ENCODE results near the gene LARGE2.

LARGE2 gene

DNA sequence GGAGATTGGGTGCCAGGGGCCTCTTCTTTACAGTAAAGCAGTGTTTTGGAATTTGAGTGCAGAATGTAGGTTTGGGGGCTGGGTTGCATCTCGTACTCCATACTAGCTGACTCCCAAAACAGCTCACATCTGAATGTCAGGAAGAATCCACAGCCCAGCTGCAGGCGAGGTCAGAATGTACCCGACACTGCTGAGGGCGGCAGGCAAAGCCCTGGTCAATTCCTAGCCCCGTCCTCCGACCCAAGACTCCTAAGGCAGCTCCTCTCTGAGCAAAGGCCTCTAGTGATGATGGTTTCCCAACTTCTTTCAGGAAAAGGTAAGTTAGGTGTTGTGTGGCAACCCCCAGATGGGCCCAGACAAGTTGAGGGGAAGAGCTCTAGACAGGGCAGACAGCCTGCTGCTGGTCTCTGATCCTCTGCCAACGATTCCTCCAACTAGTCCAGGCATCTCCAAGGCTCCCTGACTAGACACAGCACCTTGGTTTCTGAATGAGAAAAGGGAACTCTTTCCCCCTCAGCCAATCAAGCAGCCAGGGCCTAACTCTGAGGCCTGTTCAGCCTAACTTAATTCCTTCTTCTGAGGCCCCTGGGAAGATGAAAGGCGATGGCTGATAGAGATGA is 8.6 kb downstream of the LARGE2 start:
- DNase-seq: no peak

DNA sequence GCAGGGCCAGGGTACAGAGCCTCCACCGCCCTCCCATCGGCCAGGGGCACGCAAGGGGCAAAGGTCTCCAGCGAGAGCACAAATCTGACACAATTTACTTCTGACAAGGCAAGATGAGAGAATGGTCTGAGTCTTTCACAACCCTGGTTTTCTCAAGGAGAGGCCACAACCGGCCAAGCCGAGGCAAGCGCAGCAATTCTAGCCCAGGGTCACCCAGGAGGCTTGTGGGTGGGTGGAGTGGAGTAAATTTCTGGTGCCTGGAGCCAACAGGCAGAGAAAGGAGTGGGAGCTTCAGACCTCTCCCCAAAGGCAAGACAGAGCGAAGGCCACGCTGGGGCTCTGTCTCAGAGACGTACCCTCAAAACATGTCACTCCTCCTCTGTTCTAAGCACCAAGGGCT is 9.3 kb downstream of the LARGE2 start:
- no peak for DNase-seq

DNA sequence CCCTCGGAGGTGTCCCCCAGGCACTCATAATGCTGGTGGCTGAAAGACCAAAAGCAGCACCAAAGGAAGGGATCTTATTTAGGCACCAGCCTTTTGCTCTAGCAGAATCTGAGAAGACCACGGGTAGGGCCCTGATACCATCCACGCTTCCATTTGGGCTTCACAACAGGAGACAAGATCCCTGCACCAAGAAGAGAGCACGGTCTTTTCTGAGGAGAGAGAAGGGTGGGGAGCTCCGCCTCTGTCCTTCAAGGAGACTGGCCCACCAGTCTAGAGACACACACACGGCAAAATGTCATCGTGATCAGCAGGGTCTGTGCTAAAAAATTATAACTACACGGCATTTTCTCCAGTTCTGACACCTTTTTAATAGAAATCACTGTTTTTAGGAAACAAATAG is 9.8 kb downstream of the LARGE2 start:
- DNase-seq: no peak

DNA sequence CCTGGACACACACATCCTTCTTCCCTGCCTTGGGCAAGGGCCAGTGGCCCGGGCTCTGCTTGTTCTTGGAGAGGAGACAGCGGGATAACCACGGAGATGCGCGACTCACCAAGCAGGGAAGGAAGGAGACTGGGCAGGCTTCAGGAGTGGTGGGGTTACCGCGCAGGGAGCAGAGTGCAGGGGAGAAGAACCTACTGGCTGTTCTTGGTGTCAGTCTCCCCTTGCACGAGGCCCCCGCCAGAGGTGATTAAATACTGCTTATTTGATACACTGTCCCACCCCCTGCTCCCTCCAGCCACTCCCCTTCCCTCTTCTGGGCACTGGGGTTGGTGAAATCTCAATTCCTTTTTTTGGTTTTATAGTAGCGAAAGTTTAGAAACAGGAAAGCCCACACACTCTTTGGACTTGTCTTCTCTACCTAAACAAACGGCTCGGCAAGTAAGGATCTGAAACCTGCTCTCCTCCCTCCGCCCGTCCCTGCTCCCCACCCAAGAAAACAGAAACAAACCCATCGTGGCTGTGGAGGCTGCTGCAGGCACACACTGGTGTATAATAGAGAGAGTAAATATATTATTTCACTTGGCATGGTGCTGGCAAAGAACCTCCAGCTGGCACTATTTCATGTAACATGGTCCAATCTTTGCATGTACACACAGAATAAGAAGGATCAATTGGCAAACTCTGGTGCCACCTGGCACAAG is 10.8 kb downstream of the LARGE2 start:
- DNase-seq: peak; percentile 7

DNA sequence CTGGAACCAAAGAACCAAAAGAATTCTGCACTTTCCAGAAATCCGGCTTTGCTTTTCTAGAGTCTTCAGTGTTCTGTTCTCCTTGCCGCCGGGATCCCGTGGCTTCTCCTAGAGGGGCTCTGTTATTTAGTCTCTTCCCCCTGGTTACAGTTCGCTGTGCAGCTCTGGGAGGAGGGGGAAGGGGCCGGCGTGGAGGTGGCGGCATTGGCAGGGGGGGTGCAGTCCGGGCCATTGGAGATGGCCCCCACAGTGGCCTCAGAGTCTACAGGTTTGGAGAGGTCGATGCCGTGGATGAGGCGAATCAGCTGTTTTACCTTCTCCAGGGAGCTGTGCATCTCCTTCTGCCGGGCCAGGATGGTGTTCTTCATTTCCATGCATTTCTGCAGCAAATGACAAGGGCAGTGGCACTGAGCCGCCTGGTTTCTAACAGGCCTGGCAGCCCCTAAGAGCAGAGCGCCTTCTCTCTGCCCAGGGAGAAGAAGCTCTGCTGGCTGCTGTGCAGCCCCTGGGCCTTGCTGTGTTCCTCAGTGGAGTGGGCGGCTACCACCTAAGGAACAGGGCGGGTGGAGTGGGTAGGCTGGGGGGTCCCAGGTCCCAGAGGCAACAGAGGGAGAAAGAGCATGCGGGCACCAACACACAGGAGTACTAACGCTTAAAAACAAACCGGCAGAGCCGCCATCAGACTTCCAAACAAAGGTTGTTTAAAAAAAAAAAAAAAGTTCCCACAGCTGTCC is 11.6 kb downstream of the LARGE2 start:
- DNase-seq: no peak

DNA sequence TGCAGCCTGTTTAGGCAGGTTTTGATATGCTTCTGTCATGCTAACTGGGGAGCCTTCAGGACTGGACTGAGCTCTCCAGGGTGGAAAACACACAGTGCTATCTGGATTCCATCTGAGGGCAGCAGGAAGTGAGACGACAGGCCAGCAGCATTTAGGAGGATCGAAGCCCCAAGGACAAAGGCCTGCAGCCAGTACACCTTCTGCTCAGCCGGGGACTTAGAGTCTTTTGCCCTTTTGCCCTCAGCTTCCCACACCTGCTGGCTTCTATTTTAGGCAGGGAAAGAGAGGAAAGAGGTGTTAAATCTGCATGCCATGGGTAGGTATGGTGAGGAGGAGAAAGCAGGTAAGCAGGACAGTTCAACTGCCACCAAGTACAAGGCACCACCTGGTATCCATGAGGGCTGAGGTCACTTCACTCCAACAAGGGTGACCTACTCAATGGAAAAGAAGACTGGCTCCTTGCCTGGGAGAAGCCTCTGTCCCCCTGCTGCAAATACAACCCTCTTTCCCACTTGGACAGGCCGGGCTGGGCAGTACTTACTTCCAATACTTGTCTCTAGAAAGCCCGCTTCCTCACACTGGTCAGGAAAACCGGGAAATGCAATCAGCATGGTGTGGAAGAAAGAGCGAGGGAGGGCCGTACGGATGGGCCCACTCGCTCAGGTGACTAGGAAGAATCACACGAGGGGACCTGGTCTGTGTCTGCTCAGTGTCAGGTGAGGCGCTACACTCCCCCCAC is 12.3 kb downstream of the LARGE2 start:
- no peak for DNase-seq

DNA sequence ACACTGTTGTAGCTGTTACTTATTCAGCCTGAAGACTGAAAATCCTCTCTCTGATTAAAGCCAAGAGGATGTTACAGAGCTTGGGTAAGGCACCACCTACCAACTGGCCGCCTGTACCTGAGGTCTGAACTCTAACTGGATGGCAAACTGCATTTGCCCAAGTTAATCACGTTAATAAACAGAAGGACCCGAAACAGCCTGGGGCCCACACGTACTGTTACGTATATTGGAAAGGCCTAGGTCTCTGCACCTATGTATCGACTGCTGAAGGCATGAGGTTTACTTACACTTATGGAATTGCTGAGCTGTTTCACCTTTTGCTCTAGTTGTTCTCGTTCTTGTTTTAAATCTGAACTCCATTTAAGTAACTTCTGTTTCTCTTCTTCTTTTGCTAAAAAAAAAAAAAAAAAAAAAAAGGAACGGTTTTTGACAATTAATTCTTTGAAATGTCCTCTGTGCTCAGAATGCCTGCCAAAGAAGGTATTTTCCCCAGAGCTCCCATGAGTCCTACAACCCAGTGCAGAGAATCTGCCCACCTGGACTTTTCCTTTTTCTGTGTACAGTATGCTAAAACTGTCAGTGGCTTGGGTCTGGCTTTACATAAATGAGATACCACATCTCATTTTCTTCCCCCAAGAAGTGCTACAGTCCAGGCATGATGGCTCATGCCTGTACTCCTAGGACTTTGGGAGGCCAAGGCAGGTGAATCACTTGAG is 13.1 kb downstream of the LARGE2 start:
- no peak for DNase-seq

DNA sequence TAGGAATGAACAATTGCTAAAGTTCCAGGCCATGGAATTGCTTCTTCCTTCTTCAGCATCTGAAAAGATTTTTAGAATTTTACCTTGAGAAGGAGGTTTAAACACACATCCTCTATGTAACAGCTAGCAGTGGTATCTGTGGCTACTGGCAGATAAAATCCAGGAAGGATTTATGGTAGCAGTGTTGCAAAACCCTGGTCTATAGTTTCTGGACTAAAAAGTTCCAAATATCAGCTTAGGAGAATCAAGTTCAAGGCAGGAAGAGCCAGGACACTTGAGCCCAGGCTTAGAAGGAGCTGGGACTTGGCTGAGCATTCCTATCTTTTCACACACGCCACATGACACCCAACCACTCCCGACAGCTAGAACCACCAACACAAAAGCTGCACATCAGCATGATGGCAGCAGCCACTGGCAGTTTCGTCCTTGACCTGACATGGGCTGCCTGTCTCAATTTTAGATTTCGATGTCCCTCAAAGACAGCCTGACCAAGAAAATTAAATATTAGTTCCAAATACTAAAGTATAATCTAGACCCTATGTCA is 14.1 kb downstream of the LARGE2 start:
- no peak for DNase-seq

DNA sequence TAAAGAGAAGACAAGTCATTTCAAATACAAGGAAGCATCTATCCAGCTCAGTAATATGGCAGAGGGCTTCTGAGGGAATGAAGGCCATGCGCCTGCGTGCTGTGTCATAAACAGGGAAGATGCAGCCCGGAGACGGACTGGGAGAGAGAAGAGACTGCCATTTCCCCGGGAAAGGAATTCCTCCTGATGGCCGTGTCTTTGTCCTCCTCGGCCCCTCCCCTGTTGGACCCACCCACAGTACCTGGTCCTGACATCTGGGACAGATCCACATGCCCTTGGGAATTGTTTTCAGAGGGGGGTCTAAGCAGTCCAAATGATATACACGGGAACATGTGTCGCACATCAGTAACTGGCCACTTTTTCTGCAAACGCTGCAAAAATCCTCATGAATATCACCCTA is 15.5 kb downstream of the LARGE2 start:
- DNase-seq: no peak

DNA sequence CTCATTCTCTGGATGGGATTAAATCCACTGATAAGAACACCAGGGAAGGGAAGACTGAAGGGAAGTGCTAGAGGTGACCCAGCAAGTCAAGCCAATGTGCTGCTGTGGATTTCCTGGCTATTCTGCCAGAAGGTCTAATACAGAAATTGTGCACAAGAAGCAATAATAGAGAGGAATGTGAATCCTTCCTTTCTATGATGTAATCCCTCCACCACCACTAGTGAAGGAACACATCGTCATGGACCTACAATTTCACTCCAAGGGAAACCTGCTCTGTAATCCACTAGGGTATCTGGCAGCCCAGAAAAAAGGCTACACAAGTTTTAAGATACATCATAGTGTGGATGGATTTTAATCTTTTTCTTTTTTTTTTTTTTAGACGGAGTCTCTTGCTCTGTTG is 17.4 kb downstream of the LARGE2 start:
- no peak for DNase-seq

DNA sequence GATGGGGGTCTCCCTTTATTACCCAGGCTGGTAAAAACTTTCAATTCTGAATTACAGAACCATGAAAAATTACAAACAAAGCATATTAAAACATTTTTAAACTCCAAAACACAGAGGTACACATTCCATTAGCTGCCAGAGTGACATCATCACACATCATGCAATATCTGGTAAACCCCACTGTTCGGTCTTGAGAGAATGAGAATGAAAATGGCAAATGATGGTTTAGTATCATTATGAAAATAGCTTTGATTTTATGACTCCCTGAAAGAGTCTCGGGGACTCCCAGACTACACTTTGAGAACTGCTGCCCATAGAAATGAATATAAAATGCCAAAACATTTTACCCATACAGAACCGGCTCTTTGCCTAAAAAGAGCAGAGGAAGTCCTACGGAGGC is 18.8 kb downstream of the LARGE2 start:
- DNase-seq: no peak

DNA sequence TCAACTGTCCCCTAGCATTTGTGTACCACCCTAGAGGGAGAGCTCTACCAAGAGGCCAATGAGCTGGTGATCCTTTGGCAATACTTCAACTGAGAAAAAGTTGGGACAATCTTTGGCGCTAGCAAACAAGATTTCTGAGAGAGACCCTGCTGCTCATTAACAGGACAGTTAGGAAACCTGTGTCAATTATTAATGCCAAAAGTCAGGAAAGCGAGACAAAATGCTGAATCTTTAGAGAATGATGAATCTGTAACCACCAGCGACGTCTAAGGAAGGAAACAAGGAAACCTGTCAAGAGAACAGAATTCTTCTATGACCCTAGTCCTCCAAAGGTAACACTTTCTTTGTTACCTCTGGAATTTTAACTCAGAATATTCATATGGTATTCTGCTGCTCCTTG is 19.9 kb downstream of the LARGE2 start:
- DNase-seq: no peak

DNA sequence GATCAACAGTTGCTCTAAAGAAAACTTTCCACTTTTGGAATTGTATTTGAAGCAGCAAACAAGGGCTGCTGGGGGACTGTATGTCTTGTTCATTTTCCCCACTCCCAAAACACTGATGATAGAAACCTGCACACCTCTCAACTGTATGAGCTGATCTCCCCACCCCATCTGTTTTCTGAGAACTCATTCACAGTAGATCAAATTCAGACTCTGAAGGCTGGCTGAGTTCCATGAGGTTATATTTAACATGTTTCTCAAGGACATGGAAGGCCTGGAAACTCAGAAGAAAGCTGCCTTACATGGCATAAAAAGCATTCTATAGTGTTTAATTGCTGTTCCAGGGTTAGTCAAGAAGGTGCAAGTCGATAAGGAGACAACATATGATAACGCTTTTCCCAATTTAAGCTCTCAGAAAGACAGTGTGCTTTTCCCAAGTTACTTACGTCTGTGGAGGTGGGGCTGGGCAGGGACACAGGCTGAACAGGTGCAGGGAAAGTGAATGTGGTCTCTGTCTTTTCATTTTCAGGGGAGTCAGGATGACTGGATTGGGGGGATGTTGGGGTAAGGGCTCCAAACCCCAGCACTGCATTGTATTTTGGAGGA is 23.0 kb downstream of the LARGE2 start:
- DNase-seq: no peak

DNA sequence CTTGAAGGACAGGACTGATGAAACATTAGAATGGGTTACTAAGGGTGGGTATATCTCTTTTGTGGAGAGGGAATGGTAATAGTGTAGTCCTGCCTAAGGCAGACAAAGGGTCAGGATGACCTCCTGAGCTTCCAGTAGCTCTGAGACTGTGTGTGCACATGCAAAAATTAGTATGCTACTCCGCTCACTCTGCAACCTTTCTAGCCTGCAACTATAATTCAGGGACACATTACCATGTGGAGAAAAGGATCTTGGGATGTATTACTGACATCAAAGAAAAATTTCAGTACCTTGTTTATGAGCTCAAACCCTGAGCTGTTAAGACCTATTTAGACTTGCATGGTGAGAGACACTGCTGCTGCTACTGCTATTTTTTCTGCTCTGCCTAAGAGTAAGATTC is 25.4 kb downstream of the LARGE2 start:
- no peak for DNase-seq

DNA sequence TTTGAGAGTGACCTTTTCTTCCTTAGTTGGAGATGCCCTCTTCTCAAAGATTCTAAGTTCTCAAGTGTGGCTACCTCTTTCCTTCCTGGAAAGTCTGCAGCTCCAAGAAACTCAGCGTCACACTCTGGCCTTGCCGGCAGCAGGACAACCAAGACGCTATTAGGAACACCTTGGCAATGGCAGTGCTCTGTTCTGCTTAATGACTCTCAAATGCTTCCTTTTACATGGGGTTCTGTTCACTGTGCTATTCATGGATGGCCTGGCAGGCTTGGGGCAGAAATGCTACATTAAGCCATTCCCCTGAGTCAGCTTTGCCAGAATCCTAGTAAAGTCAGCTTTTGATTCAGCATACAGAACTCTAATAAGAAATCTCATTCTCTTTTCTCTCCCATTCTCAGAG is 25.9 kb downstream of the LARGE2 start:
- no peak for DNase-seq

DNA sequence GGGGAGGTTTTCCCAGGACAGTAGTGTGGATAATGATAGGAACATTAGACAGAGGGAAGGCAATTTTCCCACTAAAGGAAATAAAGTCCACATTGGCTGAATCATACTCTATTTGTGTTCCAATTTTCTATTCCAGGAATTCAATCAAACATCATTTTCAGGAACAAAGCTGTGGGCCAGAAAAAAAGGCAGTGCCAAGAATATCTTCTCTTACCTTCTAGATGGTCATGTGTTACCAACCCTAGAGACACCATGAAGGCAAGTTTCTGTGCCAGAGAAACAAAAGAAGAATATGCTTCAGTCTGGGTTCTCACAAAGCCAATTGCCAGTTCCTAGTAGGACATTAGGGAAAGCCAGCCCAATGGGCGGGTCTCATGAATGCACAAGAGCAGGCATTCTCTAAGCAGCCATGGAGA is 27.5 kb downstream of the LARGE2 start:
- DNase-seq: no peak

DNA sequence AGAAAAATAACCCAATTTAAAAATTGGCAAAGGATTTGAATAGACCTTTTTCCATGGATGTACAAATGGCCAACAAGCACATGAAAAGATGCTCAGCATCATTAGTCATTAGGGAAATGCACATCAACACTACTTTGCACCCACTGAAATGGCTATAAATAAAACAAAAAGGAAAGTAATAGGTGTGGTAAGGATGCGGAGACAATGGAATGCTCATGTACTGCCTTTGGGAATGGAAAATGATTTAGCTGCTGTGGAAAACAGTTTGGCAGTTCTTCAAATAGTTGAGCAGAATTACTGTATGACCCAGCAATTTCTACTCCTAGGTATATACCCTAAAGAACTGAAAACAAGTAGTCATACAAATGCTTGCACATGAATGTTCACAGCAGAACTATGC is 37.4 kb downstream of the LARGE2 start:
- no peak for DNase-seq

DNA sequence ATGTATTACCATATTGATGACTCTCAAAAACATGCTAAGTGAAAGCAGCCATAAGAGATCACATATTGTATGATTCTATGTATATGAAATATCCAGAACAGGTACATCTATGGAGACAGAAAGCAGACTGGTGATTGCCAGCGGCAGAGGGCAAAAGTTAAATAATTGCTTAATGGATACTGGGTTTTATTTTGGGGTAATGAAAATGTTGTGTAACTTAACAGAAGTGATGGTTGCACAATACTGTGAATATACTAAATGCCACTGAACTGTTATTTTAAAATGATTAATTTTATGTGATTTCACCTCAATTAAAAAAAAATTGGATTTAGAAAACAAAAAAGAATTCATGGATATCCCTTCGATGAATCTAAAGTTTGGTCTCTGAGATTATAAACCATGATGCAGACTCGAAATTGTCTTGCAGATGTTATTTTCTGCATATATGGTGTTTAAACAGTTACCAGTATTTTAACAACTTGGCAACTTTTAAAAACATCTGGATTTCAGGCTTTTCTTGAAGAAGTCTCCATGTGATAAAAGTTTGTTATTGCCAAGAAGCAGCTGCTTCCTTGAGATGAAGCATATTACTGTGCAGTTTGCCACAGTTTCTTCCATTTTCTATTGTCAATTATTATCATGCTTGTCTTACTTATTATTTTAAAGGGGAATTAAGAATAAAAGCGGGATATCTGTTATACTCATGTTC is 38.1 kb downstream of the LARGE2 start:
- no peak for DNase-seq

DNA sequence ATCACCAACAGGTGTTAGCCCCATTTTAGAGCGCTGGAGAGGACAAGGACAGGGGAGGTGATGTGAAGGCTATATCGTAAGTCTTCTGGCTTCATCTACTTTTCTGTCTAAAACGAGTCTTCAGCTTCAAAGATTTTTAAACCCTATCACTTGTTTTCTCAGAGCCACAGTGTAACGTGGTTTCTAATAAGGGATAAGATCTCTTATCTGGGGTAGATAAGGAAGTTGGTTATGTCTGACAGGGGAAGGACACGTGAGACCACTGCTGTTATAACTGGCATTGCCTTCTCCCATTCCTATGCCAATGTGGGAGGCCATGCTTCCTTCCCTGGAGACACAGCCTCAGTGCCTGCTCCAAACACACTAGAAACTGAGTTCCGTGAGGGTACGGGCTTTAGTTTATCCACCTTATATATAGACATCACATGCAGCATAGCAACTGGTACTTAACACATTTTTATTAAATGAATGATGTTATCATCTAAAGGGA is 39.3 kb downstream of the LARGE2 start:
- no peak for DNase-seq

DNA sequence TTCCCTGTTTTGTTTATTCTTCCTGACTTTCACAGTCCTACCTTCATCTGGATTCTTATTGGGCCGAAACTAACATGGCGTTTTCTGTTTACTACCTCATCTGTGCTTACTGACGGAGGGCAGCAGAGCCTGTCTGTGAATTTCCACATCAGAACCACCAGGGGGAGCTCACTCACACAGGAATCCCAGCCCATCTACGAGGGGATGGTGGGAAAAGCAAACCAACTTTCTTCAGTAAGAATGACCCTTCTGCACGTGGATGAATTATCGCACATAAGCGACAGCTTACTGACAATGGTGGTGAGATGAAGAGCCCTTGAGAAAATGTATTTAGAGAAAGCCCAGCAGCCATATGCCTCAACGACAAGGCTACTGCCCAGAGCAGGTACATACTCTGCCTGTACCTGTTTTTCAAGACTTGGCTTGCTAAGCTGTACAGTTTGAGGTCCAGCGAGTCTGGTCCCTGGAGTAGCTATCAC is 42.5 kb downstream of the LARGE2 start:
- peak; percentile 87 for DNase-seq

DNA sequence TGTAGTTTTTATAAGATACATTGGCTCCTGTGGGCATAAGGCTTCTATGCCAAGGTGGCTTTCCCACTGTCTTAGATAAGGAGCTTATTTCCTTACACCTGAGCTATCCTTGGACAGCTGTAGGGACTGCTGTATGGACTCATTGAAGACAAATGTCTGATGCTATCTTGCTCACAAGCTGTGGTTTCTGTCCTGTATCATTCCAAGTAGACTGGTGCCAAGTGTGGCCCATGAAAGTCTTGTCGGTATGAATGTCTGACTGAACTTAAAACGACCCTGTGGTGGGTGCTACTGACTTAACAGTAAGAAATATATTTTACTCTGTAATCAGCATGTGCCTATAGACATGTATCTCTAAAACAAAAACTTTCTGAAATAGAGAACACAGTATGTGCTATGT is 45.0 kb downstream of the LARGE2 start:
- no peak for DNase-seq

Data from NCI-H2029 treated with DMSO at 0.1 percent for 48 hours (cell line).